HCT116 (cell line): ENCODE data around the gene TOMM34. TPM values are rescaled to one million over a fixed set of nuclear protein-coding genes. Genes with fewer than 3 reads are reported as not detected.

ENCODE experiments used
- ATAC-seq: fragments of 200-7000 bp; cut with Tn5 transposase; 2 replicates; pipeline ENCODE4 v1.9.1; 2020; ENCODE audit warnings: mild to moderate bottlenecking, moderate library complexity
- BruUV-seq: library from RNA; stranded (reverse); fragments of 400-500 nt; replicated peaks from 2 replicates; lab custom pipeline; 2021; lab: Mats Ljungman, UMichigan
- CTCF ChIA-PET: fragments of 300-600 bp; sonication (Branson Sonifier 250); formaldehyde crosslinking; loops from one replicate; lab custom pipeline; 2021; ENCODE audit warnings: antibody characterized with exemption; lab: Charles Lee
- POLR2A ChIA-PET: fragments of 300-600, 350-600 bp; sonication (Branson Sonifier 250); formaldehyde crosslinking; loops from one replicate; lab custom pipeline; 2021; ENCODE audit warnings: antibody characterized with exemption; lab: Charles Lee
- RAD21 ChIA-PET, 2 experiments: fragments of 300-600 bp; sonication (Branson Sonifier 250); formaldehyde crosslinking; loops; one replicate each; lab custom pipeline; 2023; ENCODE audit warnings: low total read pairs in 2 of 2; ENCODE audit not compliant: uncharacterized antibody in 2 of 2, unreplicated experiment in 2 of 2, low non-redundant PET in 1 of 2; lab: Charles Lee
- DNase-seq: peaks from one replicate; pipeline ENCODE4 v3.0.0-alpha.2; 2010; ENCODE audit warnings: low read depth, low spot score
- H2AFZ ChIP-seq: fragments of 200-600 bp; shearing (Covaris generic), sonication (generic); 2 replicates; pipeline ENCODE4 v1.6.1; 2017; ENCODE audit warnings: low read depth, mixed run types, mixed read lengths, antibody characterized with exemption, low read length; ENCODE audit not compliant: poor library complexity, severe bottlenecking
- H3K27ac ChIP-seq: 2 replicates; pipeline ENCODE4 v1.5.1; 2012; ENCODE audit warnings: low read depth, low read length
- H3K27me3 ChIP-seq: fragments of 200-600 bp; sonication (generic); 2 replicates; pipeline ENCODE4 v1.6.1; 2016; ENCODE audit warnings: mixed run types, low read length, mixed read lengths; ENCODE audit not compliant: insufficient read depth
- H3K36me3 ChIP-seq, 2 experiments: fragments of 200-500 bp in 1 of 2; fragments of 200-600 bp in 1 of 2; sonication (Bioruptor generic) in 1 of 2; sonication (generic) in 1 of 2; 2 replicates each; pipeline versions ENCODE4 v1.5.1 to v1.6.1; 2014 to 2016; ENCODE audit warnings: low read length in 2 of 2, inconsistent platforms in 1 of 2, mixed read lengths in 1 of 2, mixed run types in 1 of 2; ENCODE audit not compliant: insufficient read depth in 2 of 2, control insufficient read depth in 1 of 2
- H3K4me1 ChIP-seq, 2 experiments: fragments of 200-600 bp in 1 of 2; sonication (generic) in 1 of 2; 2 replicates each; pipeline versions ENCODE4 v1.5.1 to v1.6.1; 2012 to 2017; ENCODE audit warnings: low read length in 2 of 2, inconsistent platforms in 1 of 2, mild to moderate bottlenecking in 1 of 2, mixed read lengths in 1 of 2, mixed run types in 1 of 2, moderate library complexity in 1 of 2; ENCODE audit not compliant: insufficient read depth in 2 of 2, control insufficient read depth in 1 of 2
- H3K4me2 ChIP-seq: fragments of 200-600 bp; sonication (generic); 2 replicates; pipeline ENCODE4 v1.6.1; 2017; ENCODE audit warnings: mixed run types, low read length, mixed read lengths
- H3K4me3 ChIP-seq, 2 experiments: fragments of 200-600 bp in 1 of 2; sonication (generic) in 1 of 2; replicated peaks in 1 of 2; 2 replicates each; pipeline ENCODE4 v1.5.1; 2011 to 2016; ENCODE audit warnings: low read length in 2 of 2, control low read depth in 1 of 2, low read depth in 1 of 2, mild to moderate bottlenecking in 1 of 2, mixed read lengths in 1 of 2, mixed run types in 1 of 2
- H3K79me2 ChIP-seq: fragments of 200-600 bp; sonication (generic); 2 replicates; pipeline ENCODE4 v1.6.1; 2017; ENCODE audit warnings: mild to moderate bottlenecking, mixed run types, low read length, moderate library complexity, mixed read lengths; ENCODE audit not compliant: insufficient read depth
- H3K9ac ChIP-seq: fragments of 200-600 bp; sonication (generic); 2 replicates; pipeline ENCODE4 v1.6.1; 2016; ENCODE audit warnings: low read length, mixed read lengths
- H3K9me2 ChIP-seq: fragments of 200-600 bp; sonication (generic), shearing (Covaris generic); 2 replicates; pipeline ENCODE4 v1.6.1; 2017; ENCODE audit warnings: mixed run types, mild to moderate bottlenecking, moderate library complexity; ENCODE audit not compliant: insufficient read depth
- H3K9me3 ChIP-seq, 2 experiments: fragments of 200-500 bp in 1 of 2; fragments of 200-600 bp in 1 of 2; sonication (Bioruptor generic) in 1 of 2; sonication (generic) in 1 of 2; 2 replicates each; pipeline ENCODE4 v1.6.1; 2014 to 2017; ENCODE audit warnings: low read length in 2 of 2, mixed read lengths in 2 of 2, inconsistent platforms in 1 of 2, low read depth in 1 of 2, mild to moderate bottlenecking in 1 of 2, mixed run types in 1 of 2, moderate library complexity in 1 of 2; ENCODE audit not compliant: control insufficient read depth in 1 of 2, insufficient read depth in 1 of 2
- H4K20me1 ChIP-seq: fragments of 200-600 bp; sonication (generic), shearing (Covaris generic); 2 replicates; pipeline ENCODE4 v1.6.1; 2017; ENCODE audit warnings: mixed run types, mild to moderate bottlenecking, moderate library complexity; ENCODE audit not compliant: insufficient read depth
- EGR1 ChIP-seq: IDR thresholded peaks from 2 replicates; pipeline ENCODE4 v1.6.1; 2012; ENCODE audit warnings: low read depth
- EZH2phosphoT487 ChIP-seq: fragments of 200-600 bp; IDR thresholded peaks from 2 replicates; pipeline ENCODE4 v1.6.1; 2018; ENCODE audit warnings: antibody characterized with exemption, borderline replicate concordance
- JUND ChIP-seq: IDR thresholded peaks from 2 replicates; pipeline ENCODE4 v1.6.1; 2012
- SIN3A ChIP-seq: IDR thresholded peaks from 2 replicates; pipeline ENCODE4 v1.6.1; 2012; ENCODE audit warnings: low read depth
- SP1 ChIP-seq: IDR thresholded peaks from 2 replicates; pipeline ENCODE4 v1.6.1; 2012; ENCODE audit warnings: low read depth
- intact Hi-C: fragments of 100-400 bp; cut with micrococcal nuclease; formaldehyde crosslinking; loops from 2 replicates; pipeline ENCODE4 v1.10.0; 2022
- total RNA-seq: library from RNA; stranded (reverse); gene quantifications from one replicate; pipeline ENCODE4 v1.2.1, GENCODE V29; 2021; ENCODE audit not compliant: unreplicated experiment
- TF ChIP-seq, protein P1 (sequence below): IDR thresholded peaks from 2 replicates; pipeline ENCODE4 v1.6.1; 2012
- TF ChIP-seq, protein P2 (sequence below): IDR thresholded peaks from 2 replicates; pipeline ENCODE4 v1.6.1; 2012; ENCODE audit warnings: low read depth
- TF ChIP-seq, protein P3 (sequence below): IDR thresholded peaks from 2 replicates; pipeline ENCODE4 v1.6.1; 2012
- TF ChIP-seq, protein P4 (sequence below): IDR thresholded peaks from 2 replicates; pipeline ENCODE4 v1.6.1; 2011; ENCODE audit warnings: mild to moderate bottlenecking, low read length, moderate library complexity; ENCODE audit not compliant: insufficient replicate concordance; ENCODE audit errors: extremely low read depth

Gene TOMM34
- total RNA-seq, 1 experiment from 2014 or later = 51.7 TPM

DNA sequence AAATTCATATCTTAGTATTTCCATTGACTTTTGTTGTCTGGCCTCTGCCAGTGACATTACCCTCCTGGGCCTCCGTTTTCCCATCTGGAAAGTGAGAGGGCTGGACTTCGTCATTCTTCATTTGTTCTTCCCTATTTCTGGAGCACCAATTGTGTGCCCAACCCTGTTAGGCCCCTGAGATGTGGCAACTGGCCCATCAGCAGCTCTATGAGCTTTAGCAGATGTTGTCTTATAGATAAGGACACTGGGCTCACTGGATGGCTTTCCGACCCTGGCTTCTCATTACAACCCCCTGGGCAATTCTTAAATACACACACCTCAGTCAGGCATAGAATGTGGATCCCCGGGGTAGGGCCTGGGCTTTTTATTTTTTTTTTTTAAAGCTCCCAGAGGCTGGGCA, 35.7 kb downstream of the TOMM34 start:
- ChIA-PET POLR2A (no interaction called here), CTCF (no interaction called here), RAD21 (no interaction called here)
- no TSS peak for BruUV-seq
- Histone ChIP-seq H3K9ac (no peak overlapping the region), H3K79me2 (no peaks in the 10 kb centered on the region), H3K4me2 (no peak overlapping the region), H3K4me1 (no peaks in the 10 kb centered on the region), H3K27me3 (no peaks in the 10 kb centered on the region), H2AFZ (no peak overlapping the region), H3K36me3 (peaks cover 28 to 29% of the 10 kb centered on the region in 2 experiments; a peak in 3 of 4 replicates), H4K20me1 (no peaks in the 10 kb centered on the region), H3K9me3 (no peaks in the 10 kb centered on the region), H3K9me2 (no peaks in the 10 kb centered on the region), H3K27ac (no peak overlapping the region), H3K4me3 (no peak overlapping the region)
- TF ChIP-seq, protein P1, sequence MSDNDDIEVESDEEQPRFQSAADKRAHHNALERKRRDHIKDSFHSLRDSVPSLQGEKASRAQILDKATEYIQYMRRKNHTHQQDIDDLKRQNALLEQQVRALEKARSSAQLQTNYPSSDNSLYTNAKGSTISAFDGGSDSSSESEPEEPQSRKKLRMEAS = no peak
- TF ChIP-seq SIN3A = no peak
- no peak for TF ChIP-seq SP1
- TF ChIP-seq, protein P2, sequence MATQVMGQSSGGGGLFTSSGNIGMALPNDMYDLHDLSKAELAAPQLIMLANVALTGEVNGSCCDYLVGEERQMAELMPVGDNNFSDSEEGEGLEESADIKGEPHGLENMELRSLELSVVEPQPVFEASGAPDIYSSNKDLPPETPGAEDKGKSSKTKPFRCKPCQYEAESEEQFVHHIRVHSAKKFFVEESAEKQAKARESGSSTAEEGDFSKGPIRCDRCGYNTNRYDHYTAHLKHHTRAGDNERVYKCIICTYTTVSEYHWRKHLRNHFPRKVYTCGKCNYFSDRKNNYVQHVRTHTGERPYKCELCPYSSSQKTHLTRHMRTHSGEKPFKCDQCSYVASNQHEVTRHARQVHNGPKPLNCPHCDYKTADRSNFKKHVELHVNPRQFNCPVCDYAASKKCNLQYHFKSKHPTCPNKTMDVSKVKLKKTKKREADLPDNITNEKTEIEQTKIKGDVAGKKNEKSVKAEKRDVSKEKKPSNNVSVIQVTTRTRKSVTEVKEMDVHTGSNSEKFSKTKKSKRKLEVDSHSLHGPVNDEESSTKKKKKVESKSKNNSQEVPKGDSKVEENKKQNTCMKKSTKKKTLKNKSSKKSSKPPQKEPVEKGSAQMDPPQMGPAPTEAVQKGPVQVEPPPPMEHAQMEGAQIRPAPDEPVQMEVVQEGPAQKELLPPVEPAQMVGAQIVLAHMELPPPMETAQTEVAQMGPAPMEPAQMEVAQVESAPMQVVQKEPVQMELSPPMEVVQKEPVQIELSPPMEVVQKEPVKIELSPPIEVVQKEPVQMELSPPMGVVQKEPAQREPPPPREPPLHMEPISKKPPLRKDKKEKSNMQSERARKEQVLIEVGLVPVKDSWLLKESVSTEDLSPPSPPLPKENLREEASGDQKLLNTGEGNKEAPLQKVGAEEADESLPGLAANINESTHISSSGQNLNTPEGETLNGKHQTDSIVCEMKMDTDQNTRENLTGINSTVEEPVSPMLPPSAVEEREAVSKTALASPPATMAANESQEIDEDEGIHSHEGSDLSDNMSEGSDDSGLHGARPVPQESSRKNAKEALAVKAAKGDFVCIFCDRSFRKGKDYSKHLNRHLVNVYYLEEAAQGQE = no peak
- ATAC-seq (no peak), DNase-seq (no peak)
- intact Hi-C loops = no loop called here

DNA sequence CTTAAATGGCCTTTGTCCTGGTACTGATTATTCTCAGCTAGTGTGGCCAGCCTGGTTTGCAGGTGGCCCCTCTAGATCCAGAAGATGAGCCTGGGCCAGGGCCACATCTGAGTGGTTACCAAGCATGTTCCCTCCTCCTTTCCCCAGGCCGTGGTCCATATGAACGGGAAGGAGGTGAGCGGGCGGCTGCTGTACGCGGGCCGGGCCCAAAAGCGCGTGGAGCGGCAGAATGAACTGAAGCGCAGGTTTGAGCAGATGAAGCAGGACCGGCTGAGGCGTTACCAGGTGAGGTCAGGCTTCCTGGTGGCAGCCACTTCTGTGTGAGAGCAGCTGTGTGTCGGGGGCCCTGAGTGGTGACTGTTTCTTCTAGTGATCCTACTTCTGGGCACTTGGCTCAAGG, 38.8 kb downstream of the TOMM34 start:
- Histone ChIP-seq H3K36me3 (peaks cover 33 to 36% of the 10 kb centered on the region in 2 experiments; a peak in 3 of 4 replicates), H3K27ac (no peak overlapping the region), H2AFZ (no peak overlapping the region), H3K9ac (no peak overlapping the region), H3K4me1 (no peaks in the 10 kb centered on the region), H3K9me2 (no peaks in the 10 kb centered on the region), H4K20me1 (no peaks in the 10 kb centered on the region), H3K4me3 (no peak overlapping the region), H3K4me2 (no peak overlapping the region), H3K9me3 (no peaks in the 10 kb centered on the region), H3K27me3 (no peaks in the 10 kb centered on the region), H3K79me2 (no peaks in the 10 kb centered on the region)
- intact Hi-C loops = no loop called here
- no peak for ATAC-seq
- POLR2A ChIA-PET = no interaction called here
- no TSS peak for BruUV-seq
- no peak for DNase-seq
- no peak for TF ChIP-seq EZH2phosphoT487
- TF ChIP-seq, protein P3, sequence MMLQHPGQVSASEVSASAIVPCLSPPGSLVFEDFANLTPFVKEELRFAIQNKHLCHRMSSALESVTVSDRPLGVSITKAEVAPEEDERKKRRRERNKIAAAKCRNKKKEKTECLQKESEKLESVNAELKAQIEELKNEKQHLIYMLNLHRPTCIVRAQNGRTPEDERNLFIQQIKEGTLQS = no peak
- TF ChIP-seq, protein P4, sequence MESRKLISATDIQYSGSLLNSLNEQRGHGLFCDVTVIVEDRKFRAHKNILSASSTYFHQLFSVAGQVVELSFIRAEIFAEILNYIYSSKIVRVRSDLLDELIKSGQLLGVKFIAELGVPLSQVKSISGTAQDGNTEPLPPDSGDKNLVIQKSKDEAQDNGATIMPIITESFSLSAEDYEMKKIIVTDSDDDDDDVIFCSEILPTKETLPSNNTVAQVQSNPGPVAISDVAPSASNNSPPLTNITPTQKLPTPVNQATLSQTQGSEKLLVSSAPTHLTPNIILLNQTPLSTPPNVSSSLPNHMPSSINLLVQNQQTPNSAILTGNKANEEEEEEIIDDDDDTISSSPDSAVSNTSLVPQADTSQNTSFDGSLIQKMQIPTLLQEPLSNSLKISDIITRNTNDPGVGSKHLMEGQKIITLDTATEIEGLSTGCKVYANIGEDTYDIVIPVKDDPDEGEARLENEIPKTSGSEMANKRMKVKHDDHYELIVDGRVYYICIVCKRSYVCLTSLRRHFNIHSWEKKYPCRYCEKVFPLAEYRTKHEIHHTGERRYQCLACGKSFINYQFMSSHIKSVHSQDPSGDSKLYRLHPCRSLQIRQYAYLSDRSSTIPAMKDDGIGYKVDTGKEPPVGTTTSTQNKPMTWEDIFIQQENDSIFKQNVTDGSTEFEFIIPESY = no peak
- no peak for TF ChIP-seq JUND
- TF ChIP-seq EGR1 = no peak
- RAD21 ChIA-PET = no interaction called here
- CTCF ChIA-PET = interaction anchor here (1.2 kb wide), 1 partner anchor 136 kb away, joined by 3 read pairs; no protein-coding TSS in a partner anchor
